Measurements from ENCODE around the gene PRR33.

PRR33 gene

DNA sequence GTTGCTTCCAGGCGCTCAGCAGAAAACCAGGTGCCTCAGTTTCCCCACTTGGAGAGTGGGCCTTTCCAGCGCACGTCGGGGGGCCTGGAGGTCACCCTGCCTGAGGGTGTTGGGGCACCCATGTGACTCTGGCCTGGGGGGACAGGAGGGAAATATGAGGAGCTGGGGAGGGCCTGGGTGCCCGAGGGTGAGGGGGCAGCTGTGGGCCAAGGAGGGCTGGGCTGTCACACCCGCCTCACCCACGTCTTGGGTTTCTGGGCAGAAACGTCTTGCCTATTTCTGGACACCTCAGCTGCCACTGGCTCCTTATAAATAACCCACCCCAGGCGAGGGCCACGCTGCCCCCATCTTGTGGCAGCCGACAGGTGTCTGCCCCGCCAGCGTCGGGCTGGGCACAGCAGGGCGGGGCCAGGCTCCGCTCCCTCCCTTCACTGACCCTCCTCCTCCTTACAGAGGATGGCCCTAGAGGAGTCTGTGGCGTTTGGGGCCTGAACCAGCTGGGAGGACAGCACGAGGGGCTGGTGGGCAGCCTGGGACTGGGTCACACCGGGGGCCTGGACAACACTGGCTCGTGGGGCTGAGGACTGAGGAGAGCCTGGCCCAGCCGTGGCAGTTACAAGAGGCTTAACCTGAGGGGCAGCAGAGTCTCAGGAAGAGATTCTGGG is 29.3 kb upstream of the PRR33 start:
- no peaks in the 10 kb centered on the region for H3K4me1 ChIP-seq
- no peaks in the 10 kb centered on the region for H3K27me3 ChIP-seq
- no peak overlapping the region for H3K4me3 ChIP-seq (ENCODE audit: low read depth, low read length)

DNA sequence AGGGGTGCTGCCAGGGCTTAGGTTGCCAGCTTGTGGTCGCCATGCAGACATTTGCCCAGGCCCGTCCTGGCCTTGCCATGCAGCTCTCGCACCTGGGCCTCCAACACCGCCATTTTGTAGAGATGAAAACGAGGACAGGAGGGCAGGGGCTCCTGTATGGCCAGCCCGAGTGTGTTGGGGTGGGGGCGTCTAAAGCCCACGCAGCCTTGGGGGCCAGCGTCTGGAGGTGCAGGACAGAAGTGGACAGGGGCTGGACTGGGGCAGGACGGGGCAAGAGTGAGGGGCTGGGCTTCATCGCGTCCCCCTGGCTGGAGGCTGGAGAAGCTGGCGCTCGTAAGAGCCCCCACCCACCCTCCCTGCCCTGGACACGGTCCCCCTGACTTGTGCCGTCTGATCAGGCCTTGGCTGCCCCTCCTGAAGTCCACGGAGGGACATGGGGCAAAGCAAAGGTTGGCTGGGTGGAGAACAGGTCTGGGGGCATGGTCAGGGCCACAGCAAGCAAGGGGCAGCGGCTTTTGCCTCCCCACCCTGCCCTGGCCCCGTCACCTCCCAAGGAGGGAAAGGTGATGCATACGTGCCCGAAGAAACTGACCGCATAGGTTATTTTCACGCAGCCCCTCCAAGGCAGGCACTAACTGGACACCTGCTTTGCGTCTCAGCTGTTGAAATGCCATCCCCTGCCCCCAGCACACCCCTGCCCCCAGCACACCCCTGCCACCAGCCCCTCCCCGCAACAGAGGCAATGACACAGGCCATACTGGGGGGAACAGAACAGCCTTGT is 28.6 kb upstream of the PRR33 start:
- Histone ChIP-seq H3K9me3 (no peaks in the 10 kb centered on the region), H3K27me3 (no peaks in the 10 kb centered on the region), H3K36me3 (no peaks in the 10 kb centered on the region), H3K4me3 (ENCODE audit: low read depth, low read length) (no peak overlapping the region), H3K4me1 (no peaks in the 10 kb centered on the region)
- DNase-seq = no peak
- TF ChIP-seq, protein P1, sequence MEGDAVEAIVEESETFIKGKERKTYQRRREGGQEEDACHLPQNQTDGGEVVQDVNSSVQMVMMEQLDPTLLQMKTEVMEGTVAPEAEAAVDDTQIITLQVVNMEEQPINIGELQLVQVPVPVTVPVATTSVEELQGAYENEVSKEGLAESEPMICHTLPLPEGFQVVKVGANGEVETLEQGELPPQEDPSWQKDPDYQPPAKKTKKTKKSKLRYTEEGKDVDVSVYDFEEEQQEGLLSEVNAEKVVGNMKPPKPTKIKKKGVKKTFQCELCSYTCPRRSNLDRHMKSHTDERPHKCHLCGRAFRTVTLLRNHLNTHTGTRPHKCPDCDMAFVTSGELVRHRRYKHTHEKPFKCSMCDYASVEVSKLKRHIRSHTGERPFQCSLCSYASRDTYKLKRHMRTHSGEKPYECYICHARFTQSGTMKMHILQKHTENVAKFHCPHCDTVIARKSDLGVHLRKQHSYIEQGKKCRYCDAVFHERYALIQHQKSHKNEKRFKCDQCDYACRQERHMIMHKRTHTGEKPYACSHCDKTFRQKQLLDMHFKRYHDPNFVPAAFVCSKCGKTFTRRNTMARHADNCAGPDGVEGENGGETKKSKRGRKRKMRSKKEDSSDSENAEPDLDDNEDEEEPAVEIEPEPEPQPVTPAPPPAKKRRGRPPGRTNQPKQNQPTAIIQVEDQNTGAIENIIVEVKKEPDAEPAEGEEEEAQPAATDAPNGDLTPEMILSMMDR (IDR thresholded peaks at IDR 0.05; ENCODE audit: low read depth, low read length) = no peak

More for the DNA sequence above, 29.3 kb upstream of the PRR33 start:
- no peaks in the 10 kb centered on the region for H3K36me3 ChIP-seq
- no peak for DNase-seq
- TF ChIP-seq, protein P1 (IDR thresholded peaks at IDR 0.05; ENCODE audit: low read depth, low read length) = no peak
- no peaks in the 10 kb centered on the region for H3K9me3 ChIP-seq

DNA sequence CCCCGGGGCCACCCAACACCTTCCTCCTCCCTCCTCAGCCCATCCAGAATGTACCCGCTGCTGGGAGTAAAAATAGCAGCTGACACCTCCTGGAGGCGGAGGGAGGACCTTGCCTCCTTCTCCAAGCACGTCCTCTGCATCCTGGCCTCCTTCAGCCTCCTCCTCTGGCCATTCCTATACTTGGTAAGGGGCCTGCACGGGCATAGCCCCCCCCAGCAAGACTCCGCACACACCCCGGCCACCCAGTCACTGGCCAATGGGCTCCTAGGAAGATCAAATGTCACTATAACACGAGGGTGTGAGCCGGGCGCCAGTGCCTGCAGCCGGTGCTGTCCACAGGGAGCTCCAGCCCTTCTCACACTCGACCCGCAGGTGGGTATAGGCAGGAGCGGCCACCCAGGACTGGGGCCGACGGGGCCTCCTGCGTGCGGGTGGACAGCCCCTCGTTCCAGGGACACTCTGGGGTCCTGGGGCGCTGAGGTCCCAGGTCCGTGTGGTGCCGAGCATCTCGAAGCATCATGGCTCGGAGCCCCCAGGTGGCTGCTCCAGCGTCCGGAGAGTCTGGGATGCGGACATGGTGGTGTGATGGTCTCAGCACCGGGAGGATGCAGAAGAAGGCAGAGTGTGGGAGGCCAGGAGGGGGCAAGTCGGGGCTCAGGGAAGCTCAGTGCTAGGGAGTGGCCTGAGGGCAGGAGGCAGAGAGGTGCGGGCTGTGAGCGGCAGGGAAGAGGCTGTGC is 27.9 kb upstream of the PRR33 start, which contains the start of gene TNNT3:
Gene TNNT3, plus strand, starts transcription at position 313 of the 737 bp plus-strand sequence. CDS start 3,172 bp downstream, outside the sequence.
- Histone ChIP-seq H3K9me3 (no peaks in the 10 kb centered on the region), H3K36me3 (no peaks in the 10 kb centered on the region), H3K4me1 (no peaks in the 10 kb centered on the region), H3K4me3 (ENCODE audit: low read depth, low read length) (no peak within 1 kb of the TSS), H3K27me3 (no peaks in the 10 kb centered on the region)
- TF ChIP-seq, protein P1 (IDR thresholded peaks at IDR 0.05; ENCODE audit: low read depth, low read length) = no peak
- DNase-seq = no peak

DNA sequence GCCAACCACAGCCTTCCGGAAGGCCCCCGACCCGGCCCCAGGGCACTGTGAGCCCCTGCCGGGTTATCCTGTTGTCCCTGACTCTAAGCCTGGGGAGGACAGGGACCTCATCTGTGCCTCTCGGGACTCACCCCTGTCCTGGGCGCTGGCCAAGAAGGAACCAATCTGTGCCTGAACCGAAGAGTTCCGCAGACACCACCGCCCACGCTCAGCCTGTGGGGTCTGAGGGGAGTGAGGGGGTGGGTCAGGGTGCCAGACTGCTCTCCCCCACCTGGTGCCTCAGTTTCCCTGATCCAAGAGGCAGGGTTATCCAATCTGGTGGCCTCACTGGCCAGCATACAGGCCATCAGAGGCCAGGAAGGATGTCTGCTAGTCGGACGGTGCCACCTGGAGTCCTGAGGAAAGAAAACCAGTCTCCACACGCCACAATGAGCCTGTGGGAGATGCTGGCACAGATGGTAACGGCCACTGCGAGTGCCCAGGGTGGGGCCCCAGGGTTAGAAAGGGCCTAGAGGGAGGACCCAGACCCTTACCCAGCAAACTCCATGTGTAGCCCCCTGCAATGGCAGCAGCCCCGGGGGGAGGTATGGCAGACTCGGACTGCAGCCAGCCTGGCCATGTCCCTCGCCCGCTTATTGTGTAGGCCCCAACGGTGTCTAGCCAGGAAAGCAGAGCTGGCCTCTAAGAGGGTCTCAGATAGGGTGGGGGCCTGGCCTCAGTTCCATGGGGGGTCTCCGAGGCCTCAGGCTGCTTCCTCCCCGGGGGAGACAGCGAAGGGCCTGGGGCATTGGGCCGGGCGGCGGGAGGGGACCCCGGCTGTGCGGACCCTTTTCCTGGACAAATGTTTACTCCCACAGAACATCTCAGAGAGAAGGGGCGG is 27.0 kb upstream of the PRR33 start:
- no peak for DNase-seq
- TF ChIP-seq, protein P1 (IDR thresholded peaks at IDR 0.05; ENCODE audit: low read depth, low read length) = no peak
- no peaks in the 10 kb centered on the region for H3K4me1 ChIP-seq
- H3K36me3 ChIP-seq = no peaks in the 10 kb centered on the region
- H3K9me3 ChIP-seq = no peaks in the 10 kb centered on the region
- no peak overlapping the region for H3K4me3 ChIP-seq (ENCODE audit: low read depth, low read length)
- H3K27me3 ChIP-seq = no peaks in the 10 kb centered on the region

DNA sequence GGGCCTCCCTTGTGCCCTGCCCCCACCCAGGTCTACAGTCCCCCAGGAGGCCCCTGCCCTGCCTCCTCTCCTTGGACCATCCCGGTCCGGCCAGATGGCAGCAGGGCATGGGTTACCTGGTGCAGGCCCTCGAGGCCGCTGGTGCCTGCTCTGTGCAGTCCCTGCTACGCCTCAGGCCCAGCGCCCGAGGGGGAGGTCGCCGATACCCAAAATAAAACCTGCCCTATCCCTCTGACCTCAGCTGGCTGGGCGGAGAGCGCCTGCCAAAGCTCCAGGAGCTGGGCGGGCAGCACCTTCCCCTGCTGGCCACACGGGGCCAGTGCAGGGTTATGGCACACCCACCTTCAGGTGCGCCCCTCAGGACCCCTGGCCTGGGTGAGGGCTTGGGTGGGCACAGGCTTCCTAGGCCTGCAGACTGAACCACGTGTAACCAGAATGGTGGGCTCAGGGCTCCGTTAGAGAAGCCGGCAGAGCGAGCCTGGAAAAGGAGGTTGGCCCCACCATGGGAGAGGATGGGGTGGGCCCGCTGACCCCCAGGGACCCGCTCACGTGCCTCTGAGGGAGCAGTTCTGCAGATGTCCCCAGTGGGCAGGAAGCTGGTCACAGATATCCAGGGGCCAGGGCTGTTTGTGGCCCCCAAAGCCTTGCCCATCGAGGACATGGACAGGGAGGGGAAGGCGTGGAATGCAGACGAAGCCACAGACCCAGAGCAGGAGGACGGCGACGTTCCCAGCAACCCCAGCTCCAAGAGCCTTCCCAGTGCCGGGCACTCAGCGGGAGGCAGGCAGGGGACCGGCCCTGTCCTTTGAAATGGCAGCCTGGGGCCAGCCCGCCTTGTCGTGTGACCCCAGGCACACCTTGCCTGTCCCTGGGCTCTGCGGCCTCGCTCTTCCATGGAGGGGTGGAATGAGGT is 26.1 kb upstream of the PRR33 start:
- no peaks in the 10 kb centered on the region for H3K27me3 ChIP-seq
- no peak for DNase-seq
- H3K36me3 ChIP-seq = no peaks in the 10 kb centered on the region
- H3K4me1 ChIP-seq = no peaks in the 10 kb centered on the region
- TF ChIP-seq, protein P1 (IDR thresholded peaks at IDR 0.05; ENCODE audit: low read depth, low read length) = peak; percentile 21
- H3K4me3 ChIP-seq (ENCODE audit: low read depth, low read length) = no peak overlapping the region
- H3K9me3 ChIP-seq = no peaks in the 10 kb centered on the region
